HepG2 (cell line): ENCODE data around the gene CLIC1. TPM values are rescaled to one million over a fixed set of nuclear protein-coding genes. Genes with fewer than 3 reads are reported as not detected.
A peak's percentile ranks its signal among the peaks of the same experiment; 100 is the strongest.

Experiments used
- ASH2L ChIP-seq: fragments of 300-600, 200-600 bp; sonication (generic); IDR thresholded peaks from 2 replicates; pipeline ENCODE4 v1.7.0; 2017; ENCODE audit warnings: low read depth, mild to moderate bottlenecking, moderate library complexity, mixed read lengths, low read length; ENCODE audit not compliant: insufficient read length
- KIAA2018 ChIP-seq: sonication (generic); formaldehyde crosslinking; IDR thresholded peaks from 2 replicates; pipeline ENCODE4 v1.5.0; 2020; ENCODE audit warnings: mild to moderate bottlenecking, missing genetic modification reagents, borderline replicate concordance
- MTF1 ChIP-seq: sonication (generic); formaldehyde crosslinking; IDR thresholded peaks from 2 replicates; pipeline ENCODE4 v1.5.0; 2020; ENCODE audit warnings: missing genetic modification reagents
- POLR2AphosphoS5 ChIP-seq: IDR thresholded peaks from 2 replicates; pipeline ENCODE4 v1.6.1; 2012; ENCODE audit warnings: low read depth, low read length
- ZBTB10 ChIP-seq: sonication (generic); formaldehyde crosslinking; IDR thresholded peaks from 2 replicates; pipeline ENCODE4 v1.4.0; 2020; ENCODE audit warnings: missing genetic modification reagents, borderline replicate concordance
- ZBTB7A ChIP-seq: sonication (generic); formaldehyde crosslinking; IDR thresholded peaks from 2 replicates; pipeline ENCODE4 v1.8.0; 2022; ENCODE audit warnings: mild to moderate bottlenecking, missing genetic modification reagents
- ZNF142 ChIP-seq: sonication (generic); formaldehyde crosslinking; IDR thresholded peaks from 2 replicates; pipeline ENCODE4 v1.4.0; 2020; ENCODE audit warnings: missing genetic modification reagents
- polyA plus RNA-seq, 8 experiments: library from polyadenylated mRNA; depleted of rRNA in 3 of 8; stranded (reverse) in 7 of 8; unstranded in 1 of 8; fragments of >200 nt; fragmentation: Illumina TruSeq in 4 of 8; extraction: Trizol in 4 of 8; gene quantifications; 2 replicates each; pipeline versions ENCODE4 v1.2.1 to v1.2.3, GENCODE V29; 2011 to 2016; ENCODE audit warnings: low read depth in 4 of 8, missing spikeins in 1 of 8, mixed read lengths in 1 of 8; ENCODE audit not compliant: insufficient read depth in 1 of 8
- total RNA-seq, 5 experiments: library from RNA; depleted of rRNA; stranded (reverse); fragments of >200 nt; fragmentation: Illumina TruSeq; extraction: Trizol; gene quantifications; 2 replicates each; pipeline ENCODE4 v1.2.3, GENCODE V29; 2016; ENCODE audit warnings: low read depth in 1 of 5

Gene CLIC1
- total and polyA plus RNA-seq, 2 of the 13 experiments (the other 11 are each of a cell fraction or from before 2014, with no cell fraction given) = 602 to 891 TPM

- TF ChIP-seq ZBTB10 (CRISPR knock-in tag) = no peak
- no peak for TF ChIP-seq ASH2L
- 0 out of 2 replicates have a peak, but pooled peaks have one; percentile 50 for TF ChIP-seq ZNF142 (CRISPR knock-in tag)
- TF ChIP-seq MTF1 (CRISPR knock-in tag) = no peak
- no peak for TF ChIP-seq KIAA2018 (CRISPR knock-in tag)
- peak; percentile 88 for TF ChIP-seq POLR2AphosphoS5
- TF ChIP-seq ZBTB7A (CRISPR knock-in tag) = peak; percentile 81; the same call in 1 of the 2 replicates
Measured at GRCh38 chr6:31765910-31766794, 29.8 kb upstream of the CLIC1 start (continued).
